Stimulated activated CD4-positive, alpha-beta T cell treated with anti-CD3 and anti-CD28 coated beads, Interleukin-12 subunit alpha, Interleukin-12 subunit beta, amount 100 ng/mL, for 4 hours (primary cell): ENCODE results near the gene TMF1.

ENCODE experiments used
- DNase-seq: peaks from one replicate; pipeline ENCODE4 v3.0.0-alpha.2; 2020

The TMF1 gene

GRCh38 chr3:69051756-69052471 is at the start of gene TMF1:
TSS of gene TMF1 (minus strand) at chr3:69052333. CDS start at chr3:69052086, 247 bp downstream.
- DNase-seq, result peak; percentile 96

GRCh38 chr3:69099576-69099975 is 47.4 kb upstream of the TMF1 start:
- no peak for DNase-seq

- DNase-seq, result no peak
These were observed 45.4 kb upstream of the TMF1 start for GRCh38 chr3:69097407-69098086.

- no peak for DNase-seq
These were observed 44.2 kb upstream of the TMF1 start for GRCh38 chr3:69096299-69096698.

- DNase-seq, result no peak
These were observed 43.5 kb upstream of the TMF1 start for GRCh38 chr3:69095636-69096035.

- DNase-seq, result no peak
These were observed 42.5 kb upstream of the TMF1 start for GRCh38 chr3:69094467-69095205.

- no peak for DNase-seq
These were observed 39.9 kb upstream of the TMF1 start for GRCh38 chr3:69092030-69092516.

GRCh38 chr3:69091389-69092029 is 39.4 kb upstream of the TMF1 start:
- DNase-seq, result no peak

- DNase-seq, result no peak
These were observed 37.9 kb upstream of the TMF1 start for GRCh38 chr3:69090021-69090420.

- DNase-seq, result no peak
These were observed 35.9 kb upstream of the TMF1 start for GRCh38 chr3:69088063-69088462.

- DNase-seq, result no peak
These were observed 35.1 kb upstream of the TMF1 start for GRCh38 chr3:69087030-69087791.

GRCh38 chr3:69085833-69086722 is 33.9 kb upstream of the TMF1 start:
- peak; percentile 74 for DNase-seq

- DNase-seq, result no peak
These were observed 33.2 kb upstream of the TMF1 start for GRCh38 chr3:69085168-69085832.

- DNase-seq, result peak; percentile 83
These were observed 32.4 kb upstream of the TMF1 start, which contains the start of gene ARL6IP5 for GRCh38 chr3:69084326-69085167. TSS of gene ARL6IP5 (plus strand) at chr3:69084937. CDS start at chr3:69085048, 111 bp downstream.

GRCh38 chr3:69082805-69083204 is 30.7 kb upstream of the TMF1 start:
- DNase-seq, result peak; percentile 54

- no peak for DNase-seq
These were observed 30.2 kb upstream of the TMF1 start for GRCh38 chr3:69082361-69082760.

- no peak for DNase-seq
These were observed 29.6 kb upstream of the TMF1 start for GRCh38 chr3:69081583-69082262.

GRCh38 chr3:69080233-69080920 is 28.2 kb upstream of the TMF1 start, which contains the start of gene UBA3:
TSS of gene UBA3 (minus strand) at chr3:69080365. CDS start at chr3:69080353, 12 bp downstream.
- DNase-seq, result peak; percentile 95
